HepG2 (cell line): Measurements from ENCODE around the gene CDC42EP4. TPM values are rescaled to one million over a fixed set of nuclear protein-coding genes. Genes with fewer than 3 reads are reported as not detected.

Experiments
- MED1 ChIP-seq: sonication (generic); formaldehyde crosslinking; IDR thresholded peaks from 2 replicates; pipeline ENCODE4 v1.4.0; 2020; ENCODE audit warnings: missing genetic modification reagents
- NFIC ChIP-seq: IDR thresholded peaks from 2 replicates; pipeline ENCODE4 v1.6.1; 2012; ENCODE audit warnings: mild to moderate bottlenecking, low read length, inconsistent platforms
- POLR2AphosphoS2 ChIP-seq: IDR thresholded peaks from 2 replicates; pipeline ENCODE4 v1.6.1; 2011; ENCODE audit warnings: low read depth, low read length, improper control_type of control experiment
- RAD21 ChIP-seq: fragments of 450-650 bp; formaldehyde crosslinking; IDR thresholded peaks from 2 replicates; pipeline ENCODE4 v1.5.0; 2020; ENCODE audit warnings: mild to moderate bottlenecking
- SMARCE1 ChIP-seq: fragments of 450-650 bp; IDR thresholded peaks from 2 replicates; pipeline ENCODE4 v1.6.1; 2017; ENCODE audit warnings: borderline replicate concordance
- STAT5B ChIP-seq: sonication (generic); formaldehyde crosslinking; IDR thresholded peaks from 2 replicates; pipeline ENCODE4 v1.4.0; 2020; ENCODE audit warnings: missing genetic modification reagents
- ZNF629 ChIP-seq: sonication (generic); formaldehyde crosslinking; conservative IDR thresholded peaks from 2 replicates; pipeline ENCODE4 v1.5.0; 2020; ENCODE audit warnings: missing genetic modification reagents
- ZNF780A ChIP-seq: sonication (generic); formaldehyde crosslinking; IDR thresholded peaks from 2 replicates; pipeline ENCODE4 v1.8.0; 2022; ENCODE audit warnings: mild to moderate bottlenecking, missing genetic modification reagents, moderate library complexity
- polyA plus RNA-seq, 8 experiments: library from polyadenylated mRNA; depleted of rRNA in 3 of 8; stranded (reverse) in 7 of 8; unstranded in 1 of 8; fragments of >200 nt; fragmentation: Illumina TruSeq in 4 of 8; extraction: Trizol in 4 of 8; gene quantifications; 2 replicates each; pipeline versions ENCODE4 v1.2.1 to v1.2.3, GENCODE V29; 2011 to 2016; ENCODE audit warnings: low read depth in 4 of 8, missing spikeins in 1 of 8, mixed read lengths in 1 of 8; ENCODE audit not compliant: insufficient read depth in 1 of 8
- total RNA-seq, 5 experiments: library from RNA; depleted of rRNA; stranded (reverse); fragments of >200 nt; fragmentation: Illumina TruSeq; extraction: Trizol; gene quantifications; 2 replicates each; pipeline ENCODE4 v1.2.3, GENCODE V29; 2016; ENCODE audit warnings: low read depth in 1 of 5
- TF ChIP-seq, protein P1 (sequence below): sonication (generic); formaldehyde crosslinking; IDR thresholded peaks from 2 replicates; pipeline ENCODE4 v1.5.0; 2020; ENCODE audit warnings: mild to moderate bottlenecking, missing genetic modification reagents
- TF ChIP-seq, protein P2 (sequence below): sonication (generic); formaldehyde crosslinking; IDR thresholded peaks from 2 replicates; pipeline ENCODE4 v1.4.0; 2020; ENCODE audit warnings: missing genetic modification reagents, borderline replicate concordance
- TF ChIP-seq, protein P3 (sequence below): sonication (generic); formaldehyde crosslinking; IDR thresholded peaks from 2 replicates; pipeline ENCODE4 v1.5.1; 2020; ENCODE audit warnings: mild to moderate bottlenecking, missing genetic modification reagents, moderate library complexity
- TF ChIP-seq, protein P4 (sequence below): sonication (generic); formaldehyde crosslinking; IDR thresholded peaks from 2 replicates; pipeline ENCODE4 v1.5.0; 2020; ENCODE audit warnings: missing genetic modification reagents
- TF ChIP-seq, protein P5 (sequence below): fragments of 450-650 bp; IDR thresholded peaks from 2 replicates; pipeline ENCODE4 v1.6.1; 2016
- TF ChIP-seq, protein P6 (sequence below): sonication (generic); formaldehyde crosslinking; conservative IDR thresholded peaks from 2 replicates; pipeline ENCODE4 v1.8.0; 2022; ENCODE audit warnings: low read depth, missing genetic modification reagents

Gene CDC42EP4
- total and polyA plus RNA-seq, 2 of the 13 experiments (the other 11 are each of a cell fraction or from before 2014, with no cell fraction given) = 19.0 to 54.0 TPM

DNA sequence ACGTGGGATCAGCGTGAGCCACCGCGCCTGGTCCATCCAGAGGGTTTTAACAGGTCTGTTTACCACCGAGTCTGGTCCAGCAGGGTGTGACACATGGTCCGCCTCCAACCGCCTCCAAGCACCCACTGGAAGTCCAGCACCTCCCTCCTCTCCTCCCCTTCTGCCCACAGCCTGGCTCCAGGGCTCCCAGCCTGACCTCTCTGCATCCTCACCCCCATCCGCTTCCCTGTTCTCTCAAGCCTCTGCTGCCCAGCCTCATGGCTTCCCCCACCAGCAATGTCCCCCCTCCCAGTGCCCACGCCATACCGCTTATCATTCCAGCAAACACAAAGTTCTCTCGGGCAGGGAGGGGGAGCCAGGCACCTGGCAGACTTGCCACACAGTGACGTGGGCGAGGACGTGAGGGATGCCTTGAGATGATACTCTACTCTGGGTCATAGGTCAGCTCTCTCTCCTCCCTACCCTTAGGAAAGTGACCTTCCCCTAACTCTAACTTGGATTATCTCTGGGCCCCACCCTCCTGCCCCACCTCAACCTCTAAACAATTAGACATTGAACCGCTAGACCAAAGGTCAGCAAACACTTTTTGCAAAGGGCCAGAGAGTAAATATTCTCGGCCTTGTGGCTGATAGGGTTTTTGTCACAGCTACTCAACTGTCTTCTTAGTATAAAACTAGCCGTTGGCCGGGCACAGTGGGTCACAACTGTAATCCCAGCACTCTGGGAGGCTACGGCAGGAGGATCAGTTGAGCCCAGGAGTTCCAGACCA is 23.1 kb downstream of the CDC42EP4 start (continued):
- TF ChIP-seq, protein P1, sequence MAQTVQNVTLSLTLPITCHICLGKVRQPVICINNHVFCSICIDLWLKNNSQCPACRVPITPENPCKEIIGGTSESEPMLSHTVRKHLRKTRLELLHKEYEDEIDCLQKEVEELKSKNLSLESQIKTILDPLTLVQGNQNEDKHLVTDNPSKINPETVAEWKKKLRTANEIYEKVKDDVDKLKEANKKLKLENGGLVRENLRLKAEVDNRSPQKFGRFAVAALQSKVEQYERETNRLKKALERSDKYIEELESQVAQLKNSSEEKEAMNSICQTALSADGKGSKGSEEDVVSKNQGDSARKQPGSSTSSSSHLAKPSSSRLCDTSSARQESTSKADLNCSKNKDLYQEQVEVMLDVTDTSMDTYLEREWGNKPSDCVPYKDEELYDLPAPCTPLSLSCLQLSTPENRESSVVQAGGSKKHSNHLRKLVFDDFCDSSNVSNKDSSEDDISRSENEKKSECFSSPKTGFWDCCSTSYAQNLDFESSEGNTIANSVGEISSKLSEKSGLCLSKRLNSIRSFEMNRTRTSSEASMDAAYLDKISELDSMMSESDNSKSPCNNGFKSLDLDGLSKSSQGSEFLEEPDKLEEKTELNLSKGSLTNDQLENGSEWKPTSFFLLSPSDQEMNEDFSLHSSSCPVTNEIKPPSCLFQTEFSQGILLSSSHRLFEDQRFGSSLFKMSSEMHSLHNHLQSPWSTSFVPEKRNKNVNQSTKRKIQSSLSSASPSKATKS = no peak
- TF ChIP-seq SMARCE1 = no peak
- TF ChIP-seq MED1 (CRISPR knock-in tag) = peak; percentile 82
- TF ChIP-seq, protein P2, sequence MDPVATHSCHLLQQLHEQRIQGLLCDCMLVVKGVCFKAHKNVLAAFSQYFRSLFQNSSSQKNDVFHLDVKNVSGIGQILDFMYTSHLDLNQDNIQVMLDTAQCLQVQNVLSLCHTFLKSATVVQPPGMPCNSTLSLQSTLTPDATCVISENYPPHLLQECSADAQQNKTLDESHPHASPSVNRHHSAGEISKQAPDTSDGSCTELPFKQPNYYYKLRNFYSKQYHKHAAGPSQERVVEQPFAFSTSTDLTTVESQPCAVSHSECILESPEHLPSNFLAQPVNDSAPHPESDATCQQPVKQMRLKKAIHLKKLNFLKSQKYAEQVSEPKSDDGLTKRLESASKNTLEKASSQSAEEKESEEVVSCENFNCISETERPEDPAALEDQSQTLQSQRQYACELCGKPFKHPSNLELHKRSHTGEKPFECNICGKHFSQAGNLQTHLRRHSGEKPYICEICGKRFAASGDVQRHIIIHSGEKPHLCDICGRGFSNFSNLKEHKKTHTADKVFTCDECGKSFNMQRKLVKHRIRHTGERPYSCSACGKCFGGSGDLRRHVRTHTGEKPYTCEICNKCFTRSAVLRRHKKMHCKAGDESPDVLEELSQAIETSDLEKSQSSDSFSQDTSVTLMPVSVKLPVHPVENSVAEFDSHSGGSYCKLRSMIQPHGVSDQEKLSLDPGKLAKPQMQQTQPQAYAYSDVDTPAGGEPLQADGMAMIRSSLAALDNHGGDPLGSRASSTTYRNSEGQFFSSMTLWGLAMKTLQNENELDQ = 0 out of 2 replicates have a peak, but pooled peaks have one; percentile 33
- TF ChIP-seq STAT5B (CRISPR knock-in tag) = no peak; the same call in 1 of the 2 replicates
- TF ChIP-seq, protein P3, sequence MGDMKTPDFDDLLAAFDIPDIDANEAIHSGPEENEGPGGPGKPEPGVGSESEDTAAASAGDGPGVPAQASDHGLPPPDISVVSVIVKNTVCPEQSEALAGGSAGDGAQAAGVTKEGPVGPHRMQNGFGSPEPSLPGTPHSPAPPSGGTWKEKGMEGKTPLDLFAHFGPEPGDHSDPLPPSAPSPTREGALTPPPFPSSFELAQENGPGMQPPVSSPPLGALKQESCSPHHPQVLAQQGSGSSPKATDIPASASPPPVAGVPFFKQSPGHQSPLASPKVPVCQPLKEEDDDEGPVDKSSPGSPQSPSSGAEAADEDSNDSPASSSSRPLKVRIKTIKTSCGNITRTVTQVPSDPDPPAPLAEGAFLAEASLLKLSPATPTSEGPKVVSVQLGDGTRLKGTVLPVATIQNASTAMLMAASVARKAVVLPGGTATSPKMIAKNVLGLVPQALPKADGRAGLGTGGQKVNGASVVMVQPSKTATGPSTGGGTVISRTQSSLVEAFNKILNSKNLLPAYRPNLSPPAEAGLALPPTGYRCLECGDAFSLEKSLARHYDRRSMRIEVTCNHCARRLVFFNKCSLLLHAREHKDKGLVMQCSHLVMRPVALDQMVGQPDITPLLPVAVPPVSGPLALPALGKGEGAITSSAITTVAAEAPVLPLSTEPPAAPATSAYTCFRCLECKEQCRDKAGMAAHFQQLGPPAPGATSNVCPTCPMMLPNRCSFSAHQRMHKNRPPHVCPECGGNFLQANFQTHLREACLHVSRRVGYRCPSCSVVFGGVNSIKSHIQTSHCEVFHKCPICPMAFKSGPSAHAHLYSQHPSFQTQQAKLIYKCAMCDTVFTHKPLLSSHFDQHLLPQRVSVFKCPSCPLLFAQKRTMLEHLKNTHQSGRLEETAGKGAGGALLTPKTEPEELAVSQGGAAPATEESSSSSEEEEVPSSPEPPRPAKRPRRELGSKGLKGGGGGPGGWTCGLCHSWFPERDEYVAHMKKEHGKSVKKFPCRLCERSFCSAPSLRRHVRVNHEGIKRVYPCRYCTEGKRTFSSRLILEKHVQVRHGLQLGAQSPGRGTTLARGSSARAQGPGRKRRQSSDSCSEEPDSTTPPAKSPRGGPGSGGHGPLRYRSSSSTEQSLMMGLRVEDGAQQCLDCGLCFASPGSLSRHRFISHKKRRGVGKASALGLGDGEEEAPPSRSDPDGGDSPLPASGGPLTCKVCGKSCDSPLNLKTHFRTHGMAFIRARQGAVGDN = peak; percentile 99
- TF ChIP-seq, protein P4, sequence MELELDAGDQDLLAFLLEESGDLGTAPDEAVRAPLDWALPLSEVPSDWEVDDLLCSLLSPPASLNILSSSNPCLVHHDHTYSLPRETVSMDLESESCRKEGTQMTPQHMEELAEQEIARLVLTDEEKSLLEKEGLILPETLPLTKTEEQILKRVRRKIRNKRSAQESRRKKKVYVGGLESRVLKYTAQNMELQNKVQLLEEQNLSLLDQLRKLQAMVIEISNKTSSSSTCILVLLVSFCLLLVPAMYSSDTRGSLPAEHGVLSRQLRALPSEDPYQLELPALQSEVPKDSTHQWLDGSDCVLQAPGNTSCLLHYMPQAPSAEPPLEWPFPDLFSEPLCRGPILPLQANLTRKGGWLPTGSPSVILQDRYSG = no peak
- 0 out of 2 replicates have a peak, but pooled peaks have one; percentile 26 for TF ChIP-seq RAD21
- TF ChIP-seq ZNF629 = peak; percentile 55; the same call in 1 of the 2 replicates
- TF ChIP-seq, protein P5, sequence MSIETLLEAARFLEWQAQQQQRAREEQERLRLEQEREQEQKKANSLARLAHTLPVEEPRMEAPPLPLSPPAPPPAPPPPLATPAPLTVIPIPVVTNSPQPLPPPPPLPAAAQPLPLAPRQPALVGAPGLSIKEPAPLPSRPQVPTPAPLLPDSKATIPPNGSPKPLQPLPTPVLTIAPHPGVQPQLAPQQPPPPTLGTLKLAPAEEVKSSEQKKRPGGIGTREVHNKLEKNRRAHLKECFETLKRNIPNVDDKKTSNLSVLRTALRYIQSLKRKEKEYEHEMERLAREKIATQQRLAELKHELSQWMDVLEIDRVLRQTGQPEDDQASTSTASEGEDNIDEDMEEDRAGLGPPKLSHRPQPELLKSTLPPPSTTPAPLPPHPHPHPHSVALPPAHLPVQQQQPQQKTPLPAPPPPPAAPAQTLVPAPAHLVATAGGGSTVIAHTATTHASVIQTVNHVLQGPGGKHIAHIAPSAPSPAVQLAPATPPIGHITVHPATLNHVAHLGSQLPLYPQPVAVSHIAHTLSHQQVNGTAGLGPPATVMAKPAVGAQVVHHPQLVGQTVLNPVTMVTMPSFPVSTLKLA = 0 out of 2 replicates have a peak, but pooled peaks have one; percentile 32
- no peak for TF ChIP-seq POLR2AphosphoS2
- TF ChIP-seq NFIC = no peak
- peak; percentile 87; the same call in 1 of the 2 replicates for TF ChIP-seq ZNF780A (CRISPR knock-in tag)
- TF ChIP-seq, protein P6, sequence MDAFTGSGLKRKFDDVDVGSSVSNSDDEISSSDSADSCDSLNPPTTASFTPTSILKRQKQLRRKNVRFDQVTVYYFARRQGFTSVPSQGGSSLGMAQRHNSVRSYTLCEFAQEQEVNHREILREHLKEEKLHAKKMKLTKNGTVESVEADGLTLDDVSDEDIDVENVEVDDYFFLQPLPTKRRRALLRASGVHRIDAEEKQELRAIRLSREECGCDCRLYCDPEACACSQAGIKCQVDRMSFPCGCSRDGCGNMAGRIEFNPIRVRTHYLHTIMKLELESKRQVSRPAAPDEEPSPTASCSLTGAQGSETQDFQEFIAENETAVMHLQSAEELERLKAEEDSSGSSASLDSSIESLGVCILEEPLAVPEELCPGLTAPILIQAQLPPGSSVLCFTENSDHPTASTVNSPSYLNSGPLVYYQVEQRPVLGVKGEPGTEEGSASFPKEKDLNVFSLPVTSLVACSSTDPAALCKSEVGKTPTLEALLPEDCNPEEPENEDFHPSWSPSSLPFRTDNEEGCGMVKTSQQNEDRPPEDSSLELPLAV (CRISPR knock-in tag) = no peak
